IPS DF 4.7 (cell line): ENCODE measurements around the gene SH3BP1.

ENCODE experiments used
- DNase-seq: peaks from one replicate; pipeline ENCODE4 v3.0.0-alpha.2; 2013; ENCODE audit warnings: low spot score; ENCODE audit errors: extremely low read depth

The SH3BP1 gene

GRCh38 chr22:37704645-37705044 lies 65.2 kb downstream of the SH3BP1 start:
- no peak for DNase-seq

- DNase-seq = no peak
Observed at GRCh38 chr22:37705205-37705604, 65.7 kb downstream of the SH3BP1 start.
